B cell (primary cell): ENCODE measurements around the gene MCTP1. TPM values are rescaled to one million over a fixed set of nuclear protein-coding genes. Genes with fewer than 3 reads are reported as not detected.

ENCODE experiments used
- ATAC-seq: fragments of 200-7000 bp; cut with Tn5 transposase; one replicate; pipeline ENCODE4 v1.10.0; 2021; ENCODE audit warnings: low read depth, mild to moderate bottlenecking, moderate number of reproducible peaks, moderate library complexity
- CTCF ChIA-PET: fragments of 350-600 bp; sonication (Branson Sonifier 250); formaldehyde crosslinking; loops from one replicate; lab custom pipeline; 2021; ENCODE audit warnings: antibody characterized with exemption, inconsistent platforms; lab: Charles Lee
- POLR2A ChIA-PET: fragments of 350-600 bp; sonication (Branson Sonifier 250); formaldehyde crosslinking; loops from one replicate; lab custom pipeline; 2021; ENCODE audit warnings: antibody characterized with exemption; lab: Charles Lee
- DNase-seq: peaks from one replicate; pipeline ENCODE4 v3.0.0; 2013
- H2AFZ ChIP-seq: 2 replicates; pipeline ENCODE4 v1.6.1; 2012; ENCODE audit warnings: mild to moderate bottlenecking, low read depth, low read length; ENCODE audit not compliant: insufficient read depth, poor library complexity, severe bottlenecking
- H3K27ac ChIP-seq, 2 donors: 1 replicate in 1 of 2; 2 replicates in 1 of 2; pipeline ENCODE4 v1.5.1; 2012 to 2013; ENCODE audit warnings: low read length in 2 of 2, mild to moderate bottlenecking in 2 of 2, moderate library complexity in 1 of 2
- H3K27me3 ChIP-seq, 4 experiments: fragments of 200-600 bp in 1 of 4; sonication (generic) in 1 of 4; replicated peaks in 1 of 4; 1 replicate in 2 of 4; 2 replicates in 2 of 4; pipeline versions ENCODE4 v1.6.1 to v1.7.0; 2013 to 2016; ENCODE audit warnings: low read length in 3 of 4, mild to moderate bottlenecking in 2 of 4, mixed read lengths in 1 of 4, moderate library complexity in 1 of 4; ENCODE audit not compliant: insufficient read depth in 4 of 4, control insufficient read depth in 3 of 4; ENCODE audit errors: control extremely low read depth in 1 of 4
- H3K36me3 ChIP-seq, 2 experiments: replicated peaks in 1 of 2; 1 replicate in 1 of 2; 2 replicates in 1 of 2; pipeline versions ENCODE4 v1.6.1 to v1.7.1; 2013; ENCODE audit warnings: low read length in 1 of 2; ENCODE audit not compliant: insufficient read depth in 2 of 2, control insufficient read depth in 1 of 2; ENCODE audit errors: control extremely low read depth in 1 of 2, extremely low read depth in 1 of 2
- H3K4me1 ChIP-seq, 2 donors: fragments of 200-600 bp in 1 of 2; sonication (generic) in 1 of 2; 1 replicate in 1 of 2; 2 replicates in 1 of 2; pipeline versions ENCODE4 v1.5.1 to v1.6.1; 2013 to 2017; ENCODE audit warnings: low read length in 2 of 2; ENCODE audit not compliant: control insufficient read depth in 2 of 2, insufficient read depth in 2 of 2
- H3K4me2 ChIP-seq: replicated peaks from 2 replicates; pipeline ENCODE3; 2012; ENCODE audit warnings: mild to moderate bottlenecking, low read depth, low read length; ENCODE audit not compliant: poor library complexity, severe bottlenecking
- H3K4me3 ChIP-seq, 5 experiments: fragments of 200-600 bp in 1 of 5; sonication (generic) in 1 of 5; 1 replicate in 3 of 5; 2 replicates in 2 of 5; pipeline versions ENCODE4 v1.5.1 to v1.7.0; 2011 to 2016; ENCODE audit warnings: low read length in 4 of 5, mild to moderate bottlenecking in 4 of 5, low read depth in 2 of 5, control low read depth in 1 of 5, moderate library complexity in 1 of 5; ENCODE audit not compliant: insufficient read depth in 1 of 5; ENCODE audit errors: control extremely low read depth in 1 of 5, extremely low read depth in 1 of 5
- H3K79me2 ChIP-seq: fragments of 200-600 bp; sonication (generic); one replicate; pipeline ENCODE4 v1.6.0; 2016; ENCODE audit warnings: low read length; ENCODE audit not compliant: control insufficient read depth, insufficient read depth
- H3K9ac ChIP-seq: fragments of 200-600 bp; sonication (generic); 2 replicates; pipeline ENCODE4 v1.6.1; 2017; ENCODE audit warnings: mild to moderate bottlenecking, low read length, moderate library complexity
- H3K9me3 ChIP-seq, 3 donors: one replicate each; pipeline versions ENCODE4 v1.6.1 to v1.7.1; 2013; ENCODE audit warnings: low read length in 2 of 3; ENCODE audit not compliant: control insufficient read depth in 2 of 3, insufficient read depth in 1 of 3; ENCODE audit errors: control extremely low read depth in 1 of 3
- H4K20me1 ChIP-seq: 2 replicates; pipeline ENCODE4 v1.6.0; 2012; ENCODE audit warnings: mild to moderate bottlenecking, low read length; ENCODE audit not compliant: insufficient read depth, control insufficient read depth, poor library complexity, severe bottlenecking
- H3K27ac Mint-ChIP-seq: one replicate; pipeline ENCODE4 v1.8.0; 2021; ENCODE audit warnings: mixed read lengths
- H3K27me3 Mint-ChIP-seq: one replicate; pipeline ENCODE4 v1.8.0; 2021; ENCODE audit warnings: mixed read lengths
- H3K4me1 Mint-ChIP-seq: one replicate; pipeline ENCODE4 v1.8.0; 2021; ENCODE audit warnings: mixed read lengths
- H3K4me3 Mint-ChIP-seq: one replicate; pipeline ENCODE4 v1.8.0; 2021; ENCODE audit warnings: mixed read lengths
- H3K9me3 Mint-ChIP-seq: one replicate; pipeline ENCODE4 v1.8.0; 2022; ENCODE audit warnings: mixed read lengths; ENCODE audit not compliant: insufficient read depth
- EZH2 ChIP-seq: IDR thresholded peaks from 2 replicates; pipeline ENCODE4 v1.6.1; 2012; ENCODE audit warnings: borderline replicate concordance, low read depth, mild to moderate bottlenecking, moderate library complexity, low read length; ENCODE audit not compliant: insufficient read depth, poor library complexity, severe bottlenecking
- WGBS: methylation state at CpG from one replicate; pipeline ENCODE4 v1.1.5; 2013; ENCODE audit warnings: missing lambda C conversion rate; ENCODE audit not compliant: insufficient coverage; 5-methylcytosine and 5-hydroxymethylcytosine counted together
- intact Hi-C: fragments of 100-400 bp; cut with micrococcal nuclease; formaldehyde crosslinking; loops from one replicate; pipeline ENCODE4 v1.10.0; 2022
- polyA plus RNA-seq: library from polyadenylated mRNA; depleted of rRNA; stranded (reverse); fragments of >200 nt; gene quantifications from 2 replicates; pipeline ENCODE4 v1.2.3, GENCODE V29; 2012
- total RNA-seq, 2 donors: library from RNA; stranded (reverse); fragments of 120-200 nt in 1 of 2; gene quantifications; 1 replicate in 1 of 2; 2 replicates in 1 of 2; pipeline versions ENCODE4 v1.2.3 to v1.2.4, GENCODE V29; 2013 to 2022
- TF ChIP-seq, protein P1 (sequence below): fragments of 200-600 bp; IDR thresholded peaks from one replicate; pipeline ENCODE4 v1.8.0; 2022; ENCODE audit warnings: antibody characterized with exemption, mild to moderate bottlenecking

MCTP1 gene
- total and polyA plus RNA-seq, 2 donors (not counting 1 experiment from before 2014, with no cell fraction given): 0.42 to 2.5 TPM

DNA sequence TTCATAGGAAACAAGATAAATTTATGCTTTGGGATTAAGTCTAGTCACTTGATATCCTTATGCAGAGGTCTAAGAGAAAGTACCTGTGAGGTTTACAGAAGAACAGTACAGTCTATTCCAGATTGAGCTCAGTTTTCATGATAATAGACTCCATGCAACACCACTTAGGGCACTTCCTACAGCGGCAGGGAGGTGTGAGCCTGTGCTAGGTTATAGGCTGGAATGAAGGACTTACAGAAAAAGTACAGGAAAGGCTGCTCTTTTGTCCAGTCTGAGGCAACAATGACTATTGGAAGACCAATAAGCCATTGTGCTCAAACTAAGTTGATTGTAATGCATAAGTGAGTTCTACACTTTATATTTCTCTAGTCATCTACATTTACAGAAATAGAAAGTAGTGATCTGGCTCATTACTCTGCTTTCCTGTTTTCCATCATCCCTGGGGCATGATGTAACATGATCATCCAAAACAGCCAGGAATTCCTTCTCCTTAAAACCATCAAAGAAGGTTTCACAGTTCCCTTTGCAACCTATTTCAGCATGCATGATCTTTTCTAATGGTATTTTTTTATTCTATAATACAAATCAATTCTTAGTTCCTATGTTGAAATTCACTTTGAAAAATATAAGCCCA lies 343.7 kb downstream of the MCTP1 start:
- no peak for DNase-seq
- WGBS: no CpG with 5 or more reads among the region's 1 CpG

DNA sequence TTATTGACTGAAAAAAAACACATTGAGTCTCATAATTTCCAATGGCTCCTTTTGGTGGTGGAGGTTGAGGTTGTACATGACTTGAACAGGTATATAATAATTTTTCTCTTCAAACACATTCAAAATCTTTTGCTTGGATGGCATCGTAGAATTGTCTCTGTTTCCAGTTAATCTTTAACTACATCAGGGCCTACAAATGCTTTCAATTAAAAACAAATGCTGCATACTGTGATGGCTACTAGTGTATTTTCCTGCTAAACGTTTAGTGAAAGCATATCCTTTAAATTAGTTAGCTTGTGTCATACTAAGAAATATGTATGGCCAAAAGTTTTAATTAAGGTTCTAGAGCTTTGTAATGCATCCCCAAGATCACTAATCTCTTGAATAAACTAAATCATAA lies 352.6 kb downstream of the MCTP1 start:
- Histone ChIP-seq H3K4me1 (no peaks in the 10 kb centered on the region), H3K4me2 (no peak overlapping the region), H3K36me3 (no peaks in the 10 kb centered on the region), H3K9ac (no peak overlapping the region), H2AFZ (no peak overlapping the region), H4K20me1 (no peaks in the 10 kb centered on the region), H3K9me3 (no peaks in the 10 kb centered on the region), H3K27ac (no peak overlapping the region), H3K27me3 (no peaks in the 10 kb centered on the region), H3K4me3 (no peak overlapping the region), H3K79me2 (no peaks in the 10 kb centered on the region)
- no peak for ATAC-seq
- Mint-ChIP-seq H3K27me3 (no peaks in the 10 kb centered on the region), H3K4me3 (no peak overlapping the region), H3K27ac (no peak overlapping the region), H3K4me1 (no peaks in the 10 kb centered on the region), H3K9me3 (no peaks in the 10 kb centered on the region)
- intact Hi-C loops: no loop called here
- no peak for TF ChIP-seq EZH2
- TF ChIP-seq, protein P1, sequence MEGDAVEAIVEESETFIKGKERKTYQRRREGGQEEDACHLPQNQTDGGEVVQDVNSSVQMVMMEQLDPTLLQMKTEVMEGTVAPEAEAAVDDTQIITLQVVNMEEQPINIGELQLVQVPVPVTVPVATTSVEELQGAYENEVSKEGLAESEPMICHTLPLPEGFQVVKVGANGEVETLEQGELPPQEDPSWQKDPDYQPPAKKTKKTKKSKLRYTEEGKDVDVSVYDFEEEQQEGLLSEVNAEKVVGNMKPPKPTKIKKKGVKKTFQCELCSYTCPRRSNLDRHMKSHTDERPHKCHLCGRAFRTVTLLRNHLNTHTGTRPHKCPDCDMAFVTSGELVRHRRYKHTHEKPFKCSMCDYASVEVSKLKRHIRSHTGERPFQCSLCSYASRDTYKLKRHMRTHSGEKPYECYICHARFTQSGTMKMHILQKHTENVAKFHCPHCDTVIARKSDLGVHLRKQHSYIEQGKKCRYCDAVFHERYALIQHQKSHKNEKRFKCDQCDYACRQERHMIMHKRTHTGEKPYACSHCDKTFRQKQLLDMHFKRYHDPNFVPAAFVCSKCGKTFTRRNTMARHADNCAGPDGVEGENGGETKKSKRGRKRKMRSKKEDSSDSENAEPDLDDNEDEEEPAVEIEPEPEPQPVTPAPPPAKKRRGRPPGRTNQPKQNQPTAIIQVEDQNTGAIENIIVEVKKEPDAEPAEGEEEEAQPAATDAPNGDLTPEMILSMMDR: no peak
- no peak for DNase-seq
- POLR2A ChIA-PET: no interaction called here
- CTCF ChIA-PET: no interaction called here
- no CpG with 5 or more reads among the region's 2 CpGs for WGBS

More for the DNA sequence above, 343.7 kb downstream of the MCTP1 start:
- Histone ChIP-seq H3K79me2 (no peaks in the 10 kb centered on the region), H3K9ac (no peak overlapping the region), H3K9me3 (no peaks in the 10 kb centered on the region), H3K4me2 (no peak overlapping the region), H3K27me3 (no peaks in the 10 kb centered on the region), H4K20me1 (no peaks in the 10 kb centered on the region), H2AFZ (no peak overlapping the region), H3K4me3 (no peak overlapping the region), H3K36me3 (no peaks in the 10 kb centered on the region), H3K4me1 (no peaks in the 10 kb centered on the region), H3K27ac (no peak overlapping the region)
- CTCF ChIA-PET: no interaction called here
- ATAC-seq: no peak
- Mint-ChIP-seq H3K4me3 (no peak overlapping the region), H3K9me3 (no peaks in the 10 kb centered on the region), H3K4me1 (no peaks in the 10 kb centered on the region), H3K27ac (no peak overlapping the region), H3K27me3 (no peaks in the 10 kb centered on the region)
- intact Hi-C loops: no loop called here
- TF ChIP-seq, protein P1: no peak
- POLR2A ChIA-PET: no interaction called here
